Measurements from ENCODE around the gene ZNF189. TPM values are rescaled to one million over a fixed set of nuclear protein-coding genes. Genes with fewer than 3 reads are reported as not detected.

ZNF189 gene
- total RNA-seq, 1 experiment from 2014 or later, result 15.8 TPM

DNA sequence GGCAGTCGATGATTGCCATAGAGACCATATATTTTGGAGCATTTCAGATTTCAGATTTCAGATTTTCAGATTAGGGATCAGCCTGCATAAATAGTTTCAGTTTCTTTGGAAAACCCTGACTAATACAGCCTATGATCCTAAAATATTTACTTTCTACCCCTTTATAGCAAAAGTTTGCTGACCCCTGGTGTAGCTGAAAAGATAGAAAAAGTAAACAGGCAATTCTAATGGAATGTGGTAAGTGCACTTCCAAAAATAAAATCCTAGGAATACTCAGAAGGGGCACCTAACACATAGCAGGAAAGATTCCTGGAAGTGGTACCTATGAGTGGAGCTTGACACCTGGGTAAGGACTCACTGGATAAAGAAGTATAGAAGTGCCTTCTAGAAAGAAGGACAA, 48.4 kb upstream of the ZNF189 start:
- Histone ChIP-seq H3K9ac (ENCODE audit: extremely low read depth, insufficient read length, low read length) (no peak overlapping the region), H4K91ac (ENCODE audit: insufficient read length, low read depth, low read length) (no peak overlapping the region), H3K14ac (ENCODE audit: insufficient read depth, low read length) (no peak overlapping the region), H2BK15ac (ENCODE audit: low read depth, low read length) (no peak overlapping the region), H2BK12ac (ENCODE audit: insufficient read length, low read depth, low read length) (no peak overlapping the region), H3K27ac (ENCODE audit: insufficient read length, low read depth, low read length) (no peak overlapping the region), H3K23ac (ENCODE audit: insufficient read length, low read depth, low read length) (no peak overlapping the region), H2BK5ac (ENCODE audit: insufficient read length, low read length) (no peak overlapping the region), H3T11ph (ENCODE audit: low read length) (no peak overlapping the region), H4K20me1 (ENCODE audit: control insufficient read depth, insufficient read depth, insufficient read length) (no peaks in the 10 kb centered on the region), H3K79me1 (ENCODE audit: insufficient read depth, low read depth, low read length, poor library complexity, severe bottlenecking) (no peaks in the 10 kb centered on the region), H2AFZ (ENCODE audit: low read length) (no peak overlapping the region), H4K5ac (ENCODE audit: insufficient read length, low read depth, low read length) (no peak overlapping the region), H3K9me3 (ENCODE audit: control insufficient read depth, low read depth, low read length) (no peaks in the 10 kb centered on the region), H3K18ac (ENCODE audit: insufficient read length, low read depth, low read length) (no peak overlapping the region), H4K8ac (replicated peaks; ENCODE audit: insufficient read length, low read depth, low read length) (no peak overlapping the region), H3K56ac (ENCODE audit: insufficient read length, low read depth, low read length) (no peak overlapping the region), H2BK120ac (ENCODE audit: low read depth, low read length, poor library complexity, severe bottlenecking) (no peak overlapping the region), H3K4me1 (ENCODE audit: insufficient read depth, low read length) (no peaks in the 10 kb centered on the region), H3K4me2 (ENCODE audit: insufficient read depth, insufficient read length, low read length) (no peak overlapping the region), H2AK5ac (ENCODE audit: insufficient read length, low read length) (no peak overlapping the region), H3K23me2 (ENCODE audit: insufficient read length, low read depth, low read length, poor library complexity, severe bottlenecking) (no peaks in the 10 kb centered on the region), H3K27me3 (ENCODE audit: insufficient read depth, low read length) (no peaks in the 10 kb centered on the region), H2BK20ac (ENCODE audit: low read depth, low read length, poor library complexity, severe bottlenecking) (no peak overlapping the region), H3K79me2 (ENCODE audit: insufficient read depth, low read length) (no peaks in the 10 kb centered on the region), H3K4ac (ENCODE audit: low read depth, low read length) (no peak overlapping the region)
- no peak overlapping the region for H3K4me3 Mint-ChIP-seq
- no peak for DNase-seq
- peaks cover 0 to 6% of the 10 kb centered on the region in 2 experiments; a peak in 2 of 4 replicates for H3K4me1 Mint-ChIP-seq
- TF ChIP-seq, protein P1, sequence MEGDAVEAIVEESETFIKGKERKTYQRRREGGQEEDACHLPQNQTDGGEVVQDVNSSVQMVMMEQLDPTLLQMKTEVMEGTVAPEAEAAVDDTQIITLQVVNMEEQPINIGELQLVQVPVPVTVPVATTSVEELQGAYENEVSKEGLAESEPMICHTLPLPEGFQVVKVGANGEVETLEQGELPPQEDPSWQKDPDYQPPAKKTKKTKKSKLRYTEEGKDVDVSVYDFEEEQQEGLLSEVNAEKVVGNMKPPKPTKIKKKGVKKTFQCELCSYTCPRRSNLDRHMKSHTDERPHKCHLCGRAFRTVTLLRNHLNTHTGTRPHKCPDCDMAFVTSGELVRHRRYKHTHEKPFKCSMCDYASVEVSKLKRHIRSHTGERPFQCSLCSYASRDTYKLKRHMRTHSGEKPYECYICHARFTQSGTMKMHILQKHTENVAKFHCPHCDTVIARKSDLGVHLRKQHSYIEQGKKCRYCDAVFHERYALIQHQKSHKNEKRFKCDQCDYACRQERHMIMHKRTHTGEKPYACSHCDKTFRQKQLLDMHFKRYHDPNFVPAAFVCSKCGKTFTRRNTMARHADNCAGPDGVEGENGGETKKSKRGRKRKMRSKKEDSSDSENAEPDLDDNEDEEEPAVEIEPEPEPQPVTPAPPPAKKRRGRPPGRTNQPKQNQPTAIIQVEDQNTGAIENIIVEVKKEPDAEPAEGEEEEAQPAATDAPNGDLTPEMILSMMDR (conservative IDR thresholded peaks at IDR 0.05), result no peak
- H3K9me3 Mint-ChIP-seq, result no peaks in the 10 kb centered on the region
- H3K27me3 Mint-ChIP-seq (ENCODE audit: low read depth), result peaks cover under 1% of the 10 kb centered on the region; the same call in 1 of the 2 replicates
- H3K27ac Mint-ChIP-seq, result no peak overlapping the region
- WGBS (ENCODE audit: extremely low coverage, insufficient read length, low lambda C conversion rate), result no CpG with 5 or more reads among the region's 1 CpG
- no peaks in the 10 kb centered on the region for H3K36me3 Mint-ChIP-seq (ENCODE audit: insufficient read depth in 1 of 3, low read depth in 3 of 3)
